ENCODE data around the gene WRAP73. TPM values are rescaled to one million over a fixed set of nuclear protein-coding genes. Genes with fewer than 3 reads are reported as not detected.

WRAP73 gene
- total RNA-seq, 2 experiments from 2014 or later, result 22.3 to 22.7 TPM

DNA sequence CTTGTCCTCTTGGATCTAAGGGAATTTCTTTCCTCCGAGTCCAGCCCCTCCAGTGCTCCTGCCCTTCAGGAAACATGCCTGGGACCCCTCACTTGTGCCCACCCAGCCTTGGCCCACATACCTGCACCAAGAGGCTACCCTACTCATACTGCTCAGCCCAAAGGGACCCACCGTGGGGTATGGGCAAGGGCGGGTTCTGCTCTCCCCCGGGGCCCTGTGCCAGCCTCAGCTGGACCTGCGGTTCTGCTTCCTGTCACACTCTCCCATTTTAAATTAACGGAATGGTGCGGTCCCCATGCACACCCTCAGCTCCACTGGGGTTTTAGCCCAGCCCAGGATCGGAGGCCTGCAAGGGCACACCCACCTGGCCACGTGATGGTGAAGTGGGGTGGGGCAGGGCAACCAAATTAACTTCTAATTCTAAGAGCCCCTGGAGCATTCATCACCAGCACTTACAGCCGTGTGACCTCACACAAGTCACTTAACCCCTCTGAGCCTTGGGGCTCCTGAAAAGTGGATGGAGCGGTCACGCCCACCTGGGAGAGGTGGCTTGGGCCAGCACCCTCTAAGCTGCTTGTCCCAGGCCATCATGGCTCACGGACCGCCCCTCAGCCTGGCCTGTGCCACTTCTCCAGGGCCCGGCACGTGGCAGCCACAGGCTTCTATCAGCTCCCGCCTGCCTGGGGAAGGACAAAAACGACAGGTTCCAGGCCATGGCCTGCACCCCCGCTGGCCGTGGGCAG lies 30.8 kb upstream of the WRAP73 start:
- DNase-seq, result no peak

DNA sequence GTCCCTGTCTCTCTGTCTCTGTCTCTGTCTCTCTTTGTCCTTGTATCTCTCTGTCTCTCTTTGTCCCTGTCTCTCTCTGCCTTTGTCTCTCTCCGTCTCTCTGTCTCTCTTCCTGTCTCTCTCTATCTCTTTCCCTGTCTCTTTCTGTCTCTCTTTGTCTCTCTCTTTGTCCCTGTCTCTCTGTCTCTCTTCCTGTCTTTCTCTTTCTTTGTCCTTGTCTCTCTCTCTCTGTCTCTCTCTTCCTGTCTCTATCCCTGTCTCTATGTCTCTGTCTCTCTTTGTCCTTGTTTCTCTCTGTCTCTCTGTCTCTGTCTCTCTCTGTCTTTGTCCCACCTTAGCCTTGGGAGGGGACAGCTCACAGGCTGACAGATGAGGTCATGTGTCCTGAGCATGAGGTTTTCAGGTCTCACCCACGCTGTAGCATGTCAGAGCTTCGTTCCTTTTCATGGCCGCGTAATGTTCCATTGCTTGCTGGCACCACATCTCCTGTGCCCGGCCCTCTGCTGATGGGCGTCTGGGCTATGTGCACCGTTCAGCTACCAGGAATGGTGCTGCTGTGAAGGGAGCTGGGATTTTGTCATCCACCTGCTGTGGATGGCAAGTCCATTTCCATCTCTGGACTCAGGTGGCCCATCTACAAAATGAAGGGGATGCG lies 30.0 kb upstream of the WRAP73 start:
- H3K9me3 ChIP-seq (ENCODE audit: control insufficient read depth in 1 of 2, insufficient read depth in 1 of 2, low read length in 2 of 2), result peaks cover 0 to 8% of the 10 kb centered on the region in 2 experiments
- Mint-ChIP-seq H3K27me3 (peaks cover 12% of the 10 kb centered on the region), H3K4me1 (ENCODE audit: low read depth) (peaks cover 26% of the 10 kb centered on the region), H3K27ac (no peak overlapping the region), H3K36me3 (ENCODE audit: low read depth) (no peaks in the 10 kb centered on the region), H3K4me3 (no peak overlapping the region), H3K9me3 (no peaks in the 10 kb centered on the region)
- no peaks in the 10 kb centered on the region for H3K36me3 ChIP-seq (ENCODE audit: insufficient read depth, low read length)
- H3K27me3 ChIP-seq (ENCODE audit: control insufficient read depth in 1 of 2, insufficient read depth in 2 of 2, low read length in 2 of 2), result no peaks in the 10 kb centered on the region
- ChIA-PET POLR2A (no interaction called here), CTCF (no interaction called here)
- ATAC-seq (ENCODE audit: poor library complexity), result no peak
- H3K4me3 ChIP-seq (ENCODE audit: low read length), result no peak overlapping the region
- no peak for DNase-seq
- H3K27ac ChIP-seq (ENCODE audit: low read depth in 1 of 2, low read length in 2 of 2), result no peak overlapping the region
- H3K4me1 ChIP-seq (ENCODE audit: insufficient read depth, low read length), result peaks cover 32% of the 10 kb centered on the region
- TF ChIP-seq, protein P1, sequence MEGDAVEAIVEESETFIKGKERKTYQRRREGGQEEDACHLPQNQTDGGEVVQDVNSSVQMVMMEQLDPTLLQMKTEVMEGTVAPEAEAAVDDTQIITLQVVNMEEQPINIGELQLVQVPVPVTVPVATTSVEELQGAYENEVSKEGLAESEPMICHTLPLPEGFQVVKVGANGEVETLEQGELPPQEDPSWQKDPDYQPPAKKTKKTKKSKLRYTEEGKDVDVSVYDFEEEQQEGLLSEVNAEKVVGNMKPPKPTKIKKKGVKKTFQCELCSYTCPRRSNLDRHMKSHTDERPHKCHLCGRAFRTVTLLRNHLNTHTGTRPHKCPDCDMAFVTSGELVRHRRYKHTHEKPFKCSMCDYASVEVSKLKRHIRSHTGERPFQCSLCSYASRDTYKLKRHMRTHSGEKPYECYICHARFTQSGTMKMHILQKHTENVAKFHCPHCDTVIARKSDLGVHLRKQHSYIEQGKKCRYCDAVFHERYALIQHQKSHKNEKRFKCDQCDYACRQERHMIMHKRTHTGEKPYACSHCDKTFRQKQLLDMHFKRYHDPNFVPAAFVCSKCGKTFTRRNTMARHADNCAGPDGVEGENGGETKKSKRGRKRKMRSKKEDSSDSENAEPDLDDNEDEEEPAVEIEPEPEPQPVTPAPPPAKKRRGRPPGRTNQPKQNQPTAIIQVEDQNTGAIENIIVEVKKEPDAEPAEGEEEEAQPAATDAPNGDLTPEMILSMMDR (IDR thresholded peaks at IDR 0.05), result no peak
- intact Hi-C loops (cut with DNase I, micrococcal nuclease), result no loop called here

More for the DNA sequence above, 30.8 kb upstream of the WRAP73 start:
- H3K9me3 ChIP-seq (ENCODE audit: control insufficient read depth in 1 of 2, insufficient read depth in 1 of 2, low read length in 2 of 2), result peaks cover 0 to 8% of the 10 kb centered on the region in 2 experiments
- ChIA-PET CTCF (no interaction called here), POLR2A (no interaction called here)
- no peaks in the 10 kb centered on the region for H3K9me3 Mint-ChIP-seq
- H3K36me3 ChIP-seq (ENCODE audit: insufficient read depth, low read length), result no peaks in the 10 kb centered on the region
- H3K4me3 ChIP-seq (ENCODE audit: low read length), result no peak overlapping the region
- TF ChIP-seq, protein P1 (IDR thresholded peaks at IDR 0.05), result no peak
- H3K4me3 Mint-ChIP-seq, result no peak overlapping the region
- peaks cover 26% of the 10 kb centered on the region for H3K4me1 Mint-ChIP-seq (ENCODE audit: low read depth)
- no peaks in the 10 kb centered on the region for H3K27me3 ChIP-seq (ENCODE audit: control insufficient read depth in 1 of 2, insufficient read depth in 2 of 2, low read length in 2 of 2)
- no peaks in the 10 kb centered on the region for H3K36me3 Mint-ChIP-seq (ENCODE audit: low read depth)
- H3K4me1 ChIP-seq (ENCODE audit: insufficient read depth, low read length), result peaks cover 32% of the 10 kb centered on the region
- H3K27ac ChIP-seq (ENCODE audit: low read depth in 1 of 2, low read length in 2 of 2), result no peak overlapping the region
- peaks cover 12% of the 10 kb centered on the region for H3K27me3 Mint-ChIP-seq
- H3K27ac Mint-ChIP-seq, result no peak overlapping the region
- ATAC-seq (ENCODE audit: poor library complexity), result no peak
- intact Hi-C loops (cut with DNase I, micrococcal nuclease), result no loop called here

DNA sequence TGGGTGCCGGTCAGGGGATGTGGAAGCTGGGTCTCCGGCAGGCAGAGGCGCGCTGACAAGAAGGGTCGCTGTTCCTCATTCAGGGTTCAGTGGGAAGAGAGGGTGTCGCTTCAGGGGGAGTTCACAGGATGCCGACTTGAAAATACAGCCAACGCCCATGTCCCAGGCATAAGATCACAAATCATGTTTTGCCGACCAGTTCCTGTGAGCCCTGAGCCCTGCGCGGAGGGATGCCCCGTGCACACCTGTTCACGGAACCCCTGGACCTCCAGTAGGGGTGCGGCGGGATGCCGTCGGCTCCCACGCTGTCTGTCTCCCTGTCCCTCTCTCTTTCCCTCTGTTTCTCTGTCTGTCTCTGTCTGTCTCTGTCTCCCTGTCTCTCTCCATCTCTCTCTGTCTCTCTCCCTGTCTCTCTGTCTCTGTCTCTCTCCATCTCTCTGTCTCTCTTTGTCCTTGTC lies 29.2 kb upstream of the WRAP73 start:
- intact Hi-C loops (cut with DNase I, micrococcal nuclease), result no loop called here
- H3K9me3 ChIP-seq (ENCODE audit: control insufficient read depth in 1 of 2, insufficient read depth in 1 of 2, low read length in 2 of 2), result peaks cover 0 to 8% of the 10 kb centered on the region in 2 experiments
- TF ChIP-seq, protein P1 (IDR thresholded peaks at IDR 0.05), result no peak
- H3K27me3 ChIP-seq (ENCODE audit: control insufficient read depth in 1 of 2, insufficient read depth in 2 of 2, low read length in 2 of 2), result no peaks in the 10 kb centered on the region
- Mint-ChIP-seq H3K27ac (no peak overlapping the region), H3K4me1 (ENCODE audit: low read depth) (peaks cover 26% of the 10 kb centered on the region), H3K27me3 (peaks cover 12% of the 10 kb centered on the region), H3K9me3 (no peaks in the 10 kb centered on the region), H3K4me3 (no peak overlapping the region), H3K36me3 (ENCODE audit: low read depth) (no peaks in the 10 kb centered on the region)
- H3K4me1 ChIP-seq (ENCODE audit: insufficient read depth, low read length), result peaks cover 31% of the 10 kb centered on the region
- no peak overlapping the region for H3K4me3 ChIP-seq (ENCODE audit: low read length)
- ATAC-seq (ENCODE audit: poor library complexity) (no peak), DNase-seq (no peak)
- H3K36me3 ChIP-seq (ENCODE audit: insufficient read depth, low read length), result no peaks in the 10 kb centered on the region
- no peak overlapping the region for H3K27ac ChIP-seq (ENCODE audit: low read depth in 1 of 2, low read length in 2 of 2)
- ChIA-PET POLR2A (no interaction called here), CTCF (no interaction called here)
